Measurements from ENCODE around the gene C7orf57.
"Not testable (repeated sequence)": the region's sequence is repeated elsewhere in the genome, so short reads cannot be mapped to it uniquely, and the experiment has no call there.

- not testable (repeated sequence) for TF ChIP-seq CTCF (IDR thresholded peaks at IDR 0.05); POLR2AphosphoS5 (IDR thresholded peaks at IDR 0.05; ENCODE audit: low read depth, low read length); REST (IDR thresholded peaks at IDR 0.05; ENCODE audit: insufficient read depth in 1 of 2, low read depth in 2 of 2, low read length in 1 of 2); SIN3A (IDR thresholded peaks at IDR 0.05; ENCODE audit: borderline replicate concordance, insufficient read depth, low read depth, low read length)
These were observed 47.0 kb downstream of the C7orf57 start for GRCh38 chr7:48082378-48082777.
